ENCODE data around the gene GCK.

GCK gene

GRCh38 chr7:44189286-44189992 lies at the start of gene GCK:
Gene GCK, minus strand, starts transcription at chr7:44189439. Its CDS starts 486 bp downstream, at chr7:44188953.
- H3K36me3 ChIP-seq (ENCODE audit: insufficient read depth, low read length), result no peaks in the 10 kb centered on the region
- peaks cover 0 to 2% of the 10 kb centered on the region in 2 donors for H3K27me3 ChIP-seq (ENCODE audit: control insufficient read depth in 1 of 2, insufficient read depth in 2 of 2, low read length in 2 of 2)
- no peak within 1 kb of the TSS for H3K27ac ChIP-seq (ENCODE audit: low read depth, low read length)
- no peaks in the 10 kb centered on the region for H3K4me1 ChIP-seq (ENCODE audit: insufficient read depth, low read length)
- H3K4me3 ChIP-seq (ENCODE audit: low read depth in 1 of 2, low read length in 2 of 2), result no peak within 1 kb of the TSS
- H3K9ac ChIP-seq (ENCODE audit: low read length), result no peak within 1 kb of the TSS
- no peaks in the 10 kb centered on the region for H3K9me3 ChIP-seq (ENCODE audit: low read length)

GRCh38 chr7:44238116-44238695 lies 49.0 kb upstream of the GCK start:
- no peaks in the 10 kb centered on the region for H3K36me3 ChIP-seq (ENCODE audit: insufficient read depth, low read length)
- H3K4me1 ChIP-seq (ENCODE audit: insufficient read depth, low read length), result no peaks in the 10 kb centered on the region
- H3K9ac ChIP-seq (ENCODE audit: low read length), result no peak overlapping the region
- no peak overlapping the region for H3K27ac ChIP-seq (ENCODE audit: low read depth, low read length)
- no peak overlapping the region for H3K4me3 ChIP-seq (ENCODE audit: low read depth in 1 of 2, low read length in 2 of 2)
- no peaks in the 10 kb centered on the region for H3K27me3 ChIP-seq (ENCODE audit: control insufficient read depth in 1 of 2, insufficient read depth in 2 of 2, low read length in 2 of 2)
- no peaks in the 10 kb centered on the region for H3K9me3 ChIP-seq (ENCODE audit: low read length)

GRCh38 chr7:44237696-44238095 lies 48.5 kb upstream of the GCK start:
- Histone ChIP-seq H3K9me3 (ENCODE audit: low read length) (no peaks in the 10 kb centered on the region), H3K4me1 (ENCODE audit: insufficient read depth, low read length) (no peaks in the 10 kb centered on the region), H3K36me3 (ENCODE audit: insufficient read depth, low read length) (no peaks in the 10 kb centered on the region), H3K27me3 (ENCODE audit: control insufficient read depth in 1 of 2, insufficient read depth in 2 of 2, low read length in 2 of 2) (no peaks in the 10 kb centered on the region), H3K27ac (ENCODE audit: low read depth, low read length) (no peak overlapping the region), H3K4me3 (ENCODE audit: low read depth in 1 of 2, low read length in 2 of 2) (no peak overlapping the region), H3K9ac (ENCODE audit: low read length) (no peak overlapping the region)

- H3K27ac ChIP-seq (ENCODE audit: low read depth, low read length), result no peak overlapping the region
- H3K9ac ChIP-seq (ENCODE audit: low read length), result no peak overlapping the region
- no peaks in the 10 kb centered on the region for H3K9me3 ChIP-seq (ENCODE audit: low read length)
- H3K36me3 ChIP-seq (ENCODE audit: insufficient read depth, low read length), result no peaks in the 10 kb centered on the region
- no peaks in the 10 kb centered on the region for H3K4me1 ChIP-seq (ENCODE audit: insufficient read depth, low read length)
- no peaks in the 10 kb centered on the region for H3K27me3 ChIP-seq (ENCODE audit: control insufficient read depth in 1 of 2, insufficient read depth in 2 of 2, low read length in 2 of 2)
- H3K4me3 ChIP-seq (ENCODE audit: low read depth in 1 of 2, low read length in 2 of 2), result no peak overlapping the region
Measured at GRCh38 chr7:44236333-44236728, 47.1 kb upstream of the GCK start.

GRCh38 chr7:44235582-44236332 lies 46.5 kb upstream of the GCK start:
- Histone ChIP-seq H3K4me3 (ENCODE audit: low read depth in 1 of 2, low read length in 2 of 2) (no peak overlapping the region), H3K4me1 (ENCODE audit: insufficient read depth, low read length) (no peaks in the 10 kb centered on the region), H3K9ac (ENCODE audit: low read length) (no peak overlapping the region)

GRCh38 chr7:44235066-44235465 lies 45.8 kb upstream of the GCK start:
- Histone ChIP-seq H3K4me1 (ENCODE audit: insufficient read depth, low read length) (no peaks in the 10 kb centered on the region), H3K36me3 (ENCODE audit: insufficient read depth, low read length) (no peaks in the 10 kb centered on the region), H3K4me3 (ENCODE audit: low read depth in 1 of 2, low read length in 2 of 2) (no peak overlapping the region), H3K27ac (ENCODE audit: low read depth, low read length) (no peak overlapping the region), H3K9me3 (ENCODE audit: low read length) (no peaks in the 10 kb centered on the region), H3K27me3 (ENCODE audit: control insufficient read depth in 1 of 2, insufficient read depth in 2 of 2, low read length in 2 of 2) (no peaks in the 10 kb centered on the region), H3K9ac (ENCODE audit: low read length) (no peak overlapping the region)

More at GRCh38 chr7:44235582-44236332, 46.5 kb upstream of the GCK start:
- Histone ChIP-seq H3K27me3 (ENCODE audit: control insufficient read depth in 1 of 2, insufficient read depth in 2 of 2, low read length in 2 of 2) (no peaks in the 10 kb centered on the region), H3K27ac (ENCODE audit: low read depth, low read length) (no peak overlapping the region), H3K9me3 (ENCODE audit: low read length) (no peaks in the 10 kb centered on the region), H3K36me3 (ENCODE audit: insufficient read depth, low read length) (no peaks in the 10 kb centered on the region)

- Histone ChIP-seq H3K27me3 (ENCODE audit: control insufficient read depth in 1 of 2, insufficient read depth in 2 of 2, low read length in 2 of 2) (no peaks in the 10 kb centered on the region), H3K9ac (ENCODE audit: low read length) (no peak overlapping the region), H3K36me3 (ENCODE audit: insufficient read depth, low read length) (no peaks in the 10 kb centered on the region), H3K4me1 (ENCODE audit: insufficient read depth, low read length) (no peaks in the 10 kb centered on the region), H3K9me3 (ENCODE audit: low read length) (no peaks in the 10 kb centered on the region), H3K27ac (ENCODE audit: low read depth, low read length) (no peak overlapping the region), H3K4me3 (ENCODE audit: low read depth in 1 of 2, low read length in 2 of 2) (no peak overlapping the region)
Measured at GRCh38 chr7:44232901-44233715, 43.9 kb upstream of the GCK start.

- Histone ChIP-seq H3K4me3 (ENCODE audit: low read depth in 1 of 2, low read length in 2 of 2) (no peak overlapping the region), H3K9me3 (ENCODE audit: low read length) (no peaks in the 10 kb centered on the region), H3K9ac (ENCODE audit: low read length) (no peak overlapping the region), H3K27ac (ENCODE audit: low read depth, low read length) (no peak overlapping the region), H3K4me1 (ENCODE audit: insufficient read depth, low read length) (no peaks in the 10 kb centered on the region), H3K36me3 (ENCODE audit: insufficient read depth, low read length) (no peaks in the 10 kb centered on the region), H3K27me3 (ENCODE audit: control insufficient read depth in 1 of 2, insufficient read depth in 2 of 2, low read length in 2 of 2) (no peaks in the 10 kb centered on the region)
Measured at GRCh38 chr7:44232396-44232795, 43.2 kb upstream of the GCK start.

GRCh38 chr7:44231088-44231487 lies 41.8 kb upstream of the GCK start:
- Histone ChIP-seq H3K4me3 (ENCODE audit: low read depth in 1 of 2, low read length in 2 of 2) (no peak overlapping the region), H3K27me3 (ENCODE audit: control insufficient read depth in 1 of 2, insufficient read depth in 2 of 2, low read length in 2 of 2) (peaks cover 0 to 4% of the 10 kb centered on the region in 2 donors), H3K9ac (ENCODE audit: low read length) (no peak overlapping the region), H3K9me3 (ENCODE audit: low read length) (no peaks in the 10 kb centered on the region), H3K4me1 (ENCODE audit: insufficient read depth, low read length) (no peaks in the 10 kb centered on the region), H3K27ac (ENCODE audit: low read depth, low read length) (no peak overlapping the region), H3K36me3 (ENCODE audit: insufficient read depth, low read length) (no peaks in the 10 kb centered on the region)

GRCh38 chr7:44230286-44230685 lies 41.0 kb upstream of the GCK start:
- H3K4me1 ChIP-seq (ENCODE audit: insufficient read depth, low read length), result no peaks in the 10 kb centered on the region
- no peak overlapping the region for H3K9ac ChIP-seq (ENCODE audit: low read length)

GRCh38 chr7:44229546-44230105 lies 40.4 kb upstream of the GCK start:
- Histone ChIP-seq H3K4me3 (ENCODE audit: low read depth in 1 of 2, low read length in 2 of 2) (no peak overlapping the region), H3K4me1 (ENCODE audit: insufficient read depth, low read length) (no peaks in the 10 kb centered on the region), H3K9me3 (ENCODE audit: low read length) (no peaks in the 10 kb centered on the region), H3K36me3 (ENCODE audit: insufficient read depth, low read length) (no peaks in the 10 kb centered on the region), H3K9ac (ENCODE audit: low read length) (no peak overlapping the region), H3K27ac (ENCODE audit: low read depth, low read length) (no peak overlapping the region), H3K27me3 (ENCODE audit: control insufficient read depth in 1 of 2, insufficient read depth in 2 of 2, low read length in 2 of 2) (peaks cover 0 to 19% of the 10 kb centered on the region in 2 donors)

More at GRCh38 chr7:44230286-44230685, 41.0 kb upstream of the GCK start:
- Histone ChIP-seq H3K4me3 (ENCODE audit: low read depth in 1 of 2, low read length in 2 of 2) (no peak overlapping the region), H3K27ac (ENCODE audit: low read depth, low read length) (no peak overlapping the region), H3K9me3 (ENCODE audit: low read length) (no peaks in the 10 kb centered on the region), H3K27me3 (ENCODE audit: control insufficient read depth in 1 of 2, insufficient read depth in 2 of 2, low read length in 2 of 2) (peaks cover 0 to 12% of the 10 kb centered on the region in 2 donors), H3K36me3 (ENCODE audit: insufficient read depth, low read length) (no peaks in the 10 kb centered on the region)

Measured in muscle layer of colon (tissue), 2 donors.